ENCODE results near the gene ELAVL3.

Gene ELAVL3

GRCh38 chr19:11480715-11481533, at the start of gene ELAVL3:
ELAVL3 (minus strand) TSS chr19:11481046; CDS start chr19:11480608, 438 bp downstream.
- peak; percentile 23 for DNase-seq

GRCh38 chr19:11530432-11530831, 49.6 kb upstream of the ELAVL3 start:
- peak; percentile 28 for DNase-seq

- DNase-seq, result peak; percentile 90
These were observed 47.9 kb upstream of the ELAVL3 start, which contains the start of gene ECSIT for GRCh38 chr19:11528551-11529341. ECSIT (minus strand) TSS chr19:11529134; CDS start chr19:11519170, 9,964 bp downstream.

- no peak for DNase-seq
These were observed 38.3 kb upstream of the ELAVL3 start for GRCh38 chr19:11519138-11519537.

GRCh38 chr19:11513946-11514345, 33.1 kb upstream of the ELAVL3 start:
- DNase-seq, result no peak

- no peak for DNase-seq
These were observed 29.6 kb upstream of the ELAVL3 start for GRCh38 chr19:11510444-11510843.

- DNase-seq, result no peak
These were observed 26.7 kb upstream of the ELAVL3 start for GRCh38 chr19:11507370-11508078.

- no peak for DNase-seq
These were observed 26.1 kb upstream of the ELAVL3 start for GRCh38 chr19:11506967-11507366.

- no peak for DNase-seq
These were observed 25.3 kb upstream of the ELAVL3 start for GRCh38 chr19:11506101-11506555.

- DNase-seq, result peak; percentile 95
These were observed 24.8 kb upstream of the ELAVL3 start, which contains the start of gene ZNF653 for GRCh38 chr19:11505504-11506100. ZNF653 (minus strand) TSS chr19:11505839; CDS start chr19:11505786, 53 bp downstream.

GRCh38 chr19:11505032-11505503, 24.2 kb upstream of the ELAVL3 start:
- peak; percentile 98 for DNase-seq

GRCh38 chr19:11504502-11505031, 23.7 kb upstream of the ELAVL3 start:
- DNase-seq, result no peak

- DNase-seq, result no peak
These were observed 19.1 kb upstream of the ELAVL3 start for GRCh38 chr19:11499890-11500420.

GRCh38 chr19:11499220-11499726, 18.4 kb upstream of the ELAVL3 start:
- no peak for DNase-seq

GRCh38 chr19:11496391-11497163, 15.7 kb upstream of the ELAVL3 start:
- peak; percentile 65 for DNase-seq

GRCh38 chr19:11495885-11496284, 15.0 kb upstream of the ELAVL3 start:
- DNase-seq, result no peak

GRCh38 chr19:11495481-11495880, 14.6 kb upstream of the ELAVL3 start:
- DNase-seq, result no peak

GRCh38 chr19:11494634-11495285, 13.9 kb upstream of the ELAVL3 start:
- no peak for DNase-seq

- no peak for DNase-seq
These were observed 8.5 kb upstream of the ELAVL3 start for GRCh38 chr19:11489378-11489777.
